NCI-H1105 (cell line): ENCODE results near the gene NOS1AP.
"Not testable (repeated sequence)": the region's sequence is repeated elsewhere in the genome, so short reads cannot be mapped to it uniquely, and the experiment has no call there.

ENCODE experiments used
- DNase-seq: peaks from one replicate; lab custom pipeline; 2025; lab: John Stamatoyannopoulos, UW

Gene NOS1AP

DNA sequence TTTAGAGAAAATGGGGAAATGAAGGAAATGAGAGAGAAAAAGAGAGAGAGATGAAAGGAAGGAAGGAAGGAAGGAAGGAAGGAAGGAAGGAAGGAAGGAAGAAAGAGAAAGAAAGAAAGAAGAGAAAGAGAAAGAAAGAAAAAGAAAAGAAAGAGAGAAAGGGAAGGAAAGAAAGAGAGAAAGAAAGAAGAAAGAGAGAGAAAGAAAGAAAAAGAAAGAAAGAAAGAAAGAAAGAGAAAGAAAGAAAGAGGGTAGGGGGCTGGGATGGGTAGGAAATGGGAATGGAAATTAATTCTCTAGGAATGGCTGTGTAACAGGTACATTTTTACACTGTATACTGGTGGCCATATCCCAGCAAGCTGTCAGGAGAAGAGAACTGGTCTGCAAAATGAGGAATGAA is 346.7 kb downstream of the NOS1AP start:
- no peak for DNase-seq

DNA sequence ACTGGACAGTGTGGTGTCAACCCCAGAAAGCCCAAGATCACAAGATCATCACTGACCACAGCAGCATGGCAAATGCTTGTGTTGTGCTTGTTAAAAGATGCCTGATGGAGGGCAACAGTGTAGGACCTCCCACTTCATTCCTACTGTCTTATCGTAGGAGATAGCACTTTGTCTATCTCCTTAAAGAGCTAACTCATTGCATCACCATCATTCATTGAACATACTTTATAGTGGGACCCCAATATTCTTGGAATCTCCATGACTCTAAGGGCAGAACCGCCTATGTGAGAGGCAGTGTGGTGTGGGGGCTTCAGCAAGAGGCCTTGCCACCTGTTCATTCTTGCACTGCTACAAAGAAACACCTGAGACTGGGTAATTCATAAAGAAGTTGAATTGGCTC is 347.4 kb downstream of the NOS1AP start:
- DNase-seq = no peak

DNA sequence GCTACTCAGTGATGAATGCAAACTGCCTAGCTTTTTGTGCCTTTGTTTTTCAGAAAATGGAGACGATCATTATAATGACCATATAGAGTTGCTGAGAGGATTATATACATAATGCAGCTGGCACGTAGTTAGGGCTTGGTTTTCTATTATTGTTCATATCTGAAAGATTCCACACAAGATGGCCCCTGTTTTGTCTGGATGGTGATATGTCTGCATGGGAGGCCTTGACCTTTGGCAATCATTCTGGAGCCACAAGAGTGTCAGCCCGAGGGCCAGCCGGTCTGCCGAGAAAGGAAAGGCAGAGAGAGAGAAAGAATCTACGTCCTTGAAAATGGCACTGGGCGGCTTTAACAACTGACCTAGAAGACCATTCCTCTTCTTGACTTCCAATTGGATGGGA is 348.2 kb downstream of the NOS1AP start:
- DNase-seq = no peak

- not testable (repeated sequence) for DNase-seq
Observed at GRCh38 chr1:162418584-162418983, 349.1 kb downstream of the NOS1AP start.

GRCh38 chr1:162419450-162419931 is 350.0 kb downstream of the NOS1AP start:
- DNase-seq = not testable (repeated sequence)
